ENCODE results near the gene ZPBP.

GRCh38 chr7:50069613-50070012 lies 23.4 kb downstream of the ZPBP start:
- TF ChIP-seq CTCF (IDR thresholded peaks at IDR 0.05) (no peak), POLR2AphosphoS5 (IDR thresholded peaks at IDR 0.05; ENCODE audit: low read depth, low read length) (no peak), REST (IDR thresholded peaks at IDR 0.05; ENCODE audit: insufficient read depth in 1 of 2, low read depth in 2 of 2, low read length in 1 of 2) (no peak), SIN3A (IDR thresholded peaks at IDR 0.05; ENCODE audit: borderline replicate concordance, insufficient read depth, low read depth, low read length) (no peak)

Data from Panc1 (cell line).